Measurements from ENCODE around the gene CIB4.

Gene CIB4

DNA sequence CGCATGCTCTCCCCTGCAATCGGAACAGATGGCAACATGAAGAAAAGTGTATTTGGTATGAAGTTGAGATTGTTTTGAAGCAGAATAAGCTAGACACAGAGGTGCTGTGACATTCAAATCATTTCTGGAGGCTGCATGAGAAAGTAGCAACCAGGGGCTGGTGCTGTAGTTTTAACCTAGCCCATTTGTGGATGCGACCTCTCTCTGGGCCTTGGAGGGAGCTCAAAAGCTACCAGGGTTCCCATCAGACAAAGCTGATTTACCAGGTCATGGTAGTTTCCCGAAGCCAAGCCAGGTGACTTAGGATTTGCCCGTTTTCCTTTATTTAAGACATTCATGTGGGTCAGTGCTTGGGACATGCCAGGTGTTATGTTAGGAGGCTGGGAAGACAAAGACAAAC lies 77.5 kb downstream of the CIB4 start:
- DNase-seq: no peak

DNA sequence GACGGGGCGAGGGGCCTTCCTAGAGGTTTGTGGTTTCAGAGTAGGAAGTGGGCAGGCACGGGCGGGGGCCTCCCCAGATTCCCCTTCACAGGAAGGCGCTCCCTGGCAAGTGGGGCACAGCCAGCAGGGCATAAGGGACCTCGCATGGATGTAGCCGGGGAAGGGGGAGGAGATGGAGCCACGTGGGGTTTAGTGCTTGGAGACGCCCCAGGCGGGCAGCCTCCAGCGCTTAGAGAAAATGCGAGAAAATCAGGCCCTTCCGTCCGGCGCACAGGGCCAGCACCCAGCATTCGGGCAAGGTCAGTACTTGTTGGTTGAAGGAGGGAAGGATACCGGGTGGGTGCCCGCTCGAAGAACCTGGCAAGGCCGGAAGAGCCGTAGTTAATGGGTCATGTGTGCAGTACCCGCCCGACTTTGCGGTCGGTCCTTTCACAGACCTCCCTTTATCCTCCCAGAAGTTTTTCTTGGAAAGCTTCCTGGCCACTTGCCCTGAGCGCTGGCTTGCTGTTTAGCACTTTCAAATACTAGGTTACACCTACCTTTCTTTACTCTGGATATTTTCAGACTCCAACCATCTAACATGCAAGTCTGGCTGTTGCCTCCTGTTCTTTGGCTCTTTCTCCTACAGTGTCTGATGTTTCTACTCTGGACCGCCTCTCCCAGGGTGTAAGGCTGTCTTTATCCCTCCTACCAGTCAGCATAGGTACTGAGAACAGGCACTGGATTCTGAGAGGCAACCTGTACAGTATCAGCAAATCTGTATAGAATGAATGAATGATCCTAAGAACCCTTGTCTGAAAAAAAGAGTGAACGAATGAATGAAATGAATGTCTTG lies 78.1 kb downstream of the CIB4 start:
- DNase-seq: peak; percentile 7

DNA sequence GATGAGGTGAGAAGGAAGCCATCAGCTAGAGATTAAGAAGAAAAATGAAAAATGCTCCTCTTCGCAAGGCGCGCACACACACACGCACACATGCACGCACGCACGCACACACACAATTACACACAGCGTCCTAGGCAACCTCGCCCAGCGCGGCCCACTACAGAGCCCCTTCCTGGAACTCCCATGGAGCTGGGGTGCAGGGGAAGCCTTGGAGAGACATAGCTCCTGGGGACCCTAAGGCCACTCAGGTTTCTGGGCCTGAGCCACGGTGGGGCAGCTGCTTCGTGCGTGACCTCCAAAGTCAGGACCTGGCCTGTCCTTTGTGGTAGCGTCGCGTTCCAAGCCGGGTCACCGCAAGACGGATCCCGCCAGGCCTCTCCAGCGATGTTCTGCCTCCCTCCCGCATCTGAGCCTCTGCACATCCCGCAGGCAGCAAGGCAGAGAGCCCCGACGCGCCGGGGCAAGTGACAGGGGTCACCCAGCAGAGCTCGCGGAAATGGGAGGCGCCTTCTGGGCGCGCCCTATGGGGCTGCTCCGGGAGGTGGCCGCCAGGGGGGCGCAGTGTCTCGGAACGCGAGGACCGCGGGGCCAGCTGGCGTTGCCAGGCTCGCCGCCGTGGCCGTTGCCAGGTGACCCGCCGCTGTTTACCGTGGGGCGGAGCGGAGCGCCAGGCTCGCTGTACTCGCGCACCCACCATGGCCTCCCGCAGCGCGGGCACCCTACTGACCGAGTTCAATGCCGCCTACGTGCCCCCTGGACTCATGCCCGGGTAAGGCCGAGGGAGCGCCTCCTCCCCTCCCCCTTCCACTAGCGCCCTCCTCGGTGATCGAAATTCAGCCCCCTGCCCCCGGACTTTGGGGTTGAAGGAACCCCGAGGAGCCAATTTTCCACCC lies 79.0 kb downstream of the CIB4 start:
- DNase-seq: no peak

- DNase-seq: no peak
Observed at GRCh38 chr2:26561376-26561775, 79.8 kb downstream of the CIB4 start.

DNA sequence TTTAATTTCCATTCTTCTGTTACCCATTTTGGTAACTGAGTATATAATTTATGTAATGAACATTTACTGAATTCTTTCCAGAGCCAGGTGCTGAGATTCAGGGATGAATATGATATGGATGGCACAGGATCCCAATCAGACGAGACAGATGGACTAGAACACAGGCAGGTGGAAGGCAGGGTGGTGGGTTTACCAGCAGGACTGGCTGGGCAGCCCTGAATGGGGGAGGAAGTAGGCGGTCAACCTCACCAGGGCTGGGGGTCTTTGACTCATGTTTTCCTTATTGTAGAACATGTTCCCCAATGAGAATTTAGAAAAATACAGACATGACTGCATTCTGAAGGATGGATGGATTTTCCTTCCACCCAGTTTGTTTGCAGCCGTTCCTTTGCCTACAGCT lies 80.3 kb downstream of the CIB4 start:
- no peak for DNase-seq

DNA sequence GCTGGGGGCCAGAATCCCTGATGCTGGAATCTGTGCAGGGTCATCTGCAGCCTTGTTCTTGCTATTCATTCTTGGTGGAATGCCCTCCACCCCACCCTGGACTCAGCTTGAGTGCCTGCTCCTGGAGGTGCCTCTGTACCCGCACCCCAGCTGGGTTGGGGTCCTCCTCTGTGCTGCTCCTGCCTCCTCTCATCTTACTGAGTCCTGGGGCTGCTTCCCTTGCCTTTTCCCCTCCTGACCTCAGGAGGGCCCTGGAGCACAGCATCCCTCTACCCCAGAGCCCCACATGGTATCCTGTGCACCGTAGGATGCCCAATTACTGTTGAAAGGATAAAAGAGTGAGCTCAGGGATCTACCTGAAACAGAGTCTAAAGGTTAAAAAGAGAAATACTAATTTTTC lies 81.6 kb downstream of the CIB4 start:
- DNase-seq: no peak

DNA sequence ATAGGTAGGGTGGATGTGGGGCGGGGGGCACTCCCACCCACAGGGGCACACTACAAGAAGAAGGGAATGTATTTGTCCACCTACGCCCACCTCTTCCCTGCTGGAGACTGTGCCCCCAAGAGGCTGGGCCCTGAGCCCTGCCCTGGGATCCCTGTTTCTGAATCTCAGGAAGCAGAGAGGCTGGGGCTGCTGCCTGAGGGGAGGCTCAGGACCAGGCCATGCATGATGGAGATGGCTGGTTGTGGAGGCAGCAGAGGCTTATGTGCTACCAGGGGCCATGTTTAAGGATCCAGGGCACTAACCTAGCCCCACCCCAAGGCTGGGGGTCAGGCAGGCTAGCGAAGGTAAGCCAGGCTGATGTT lies 82.1 kb downstream of the CIB4 start:
- DNase-seq: no peak

GRCh38 chr2:26558271-26559043 lies 82.7 kb downstream of the CIB4 start:
- DNase-seq: peak; percentile 11

GRCh38 chr2:26557244-26557925 lies 83.8 kb downstream of the CIB4 start:
- DNase-seq: no peak

DNA sequence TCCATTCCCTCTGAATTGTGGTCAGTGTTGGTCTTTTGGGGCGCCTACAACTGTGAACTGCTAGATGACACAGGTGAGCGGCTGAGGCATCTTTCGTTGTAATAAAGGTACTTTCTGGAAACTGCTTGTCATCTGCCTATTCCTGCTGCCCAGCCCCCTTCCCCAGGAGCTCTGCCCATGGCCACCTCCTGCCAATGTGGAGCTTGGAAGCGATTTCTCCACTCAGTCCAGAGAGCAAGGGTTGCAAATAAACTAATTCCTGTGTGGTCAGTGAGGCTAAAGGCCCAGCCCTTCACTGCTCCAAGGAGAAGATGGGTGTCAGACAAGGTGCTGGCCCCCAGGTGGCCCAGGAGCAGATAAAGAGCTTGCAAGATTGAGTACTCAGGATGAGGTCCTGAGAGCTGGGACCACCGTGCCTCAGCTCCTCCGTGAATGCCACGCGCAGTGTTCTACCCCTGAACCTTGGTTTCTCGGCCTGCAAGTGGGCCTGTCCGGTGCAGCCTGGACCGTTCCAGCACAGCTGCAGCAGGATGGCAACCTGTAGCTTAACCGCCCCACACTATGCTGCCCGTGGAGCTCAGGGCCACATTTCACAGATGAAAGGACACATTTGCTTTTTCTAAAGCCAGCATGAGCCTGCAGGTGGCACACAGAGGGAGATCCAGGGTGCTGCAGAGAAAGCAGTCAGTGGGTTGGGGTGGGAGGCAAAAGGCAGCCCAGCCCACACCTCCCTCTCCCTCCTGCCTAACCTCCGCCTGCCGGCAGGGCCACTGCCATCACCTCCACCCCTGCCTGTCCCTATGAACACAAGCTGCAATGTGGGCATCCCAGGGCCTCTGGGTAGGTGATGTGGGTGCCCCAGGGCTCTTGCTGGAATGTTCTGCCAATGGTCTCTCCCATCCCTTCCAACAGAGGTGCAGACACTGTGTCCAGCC lies 84.6 kb downstream of the CIB4 start:
- DNase-seq: no peak

DNA sequence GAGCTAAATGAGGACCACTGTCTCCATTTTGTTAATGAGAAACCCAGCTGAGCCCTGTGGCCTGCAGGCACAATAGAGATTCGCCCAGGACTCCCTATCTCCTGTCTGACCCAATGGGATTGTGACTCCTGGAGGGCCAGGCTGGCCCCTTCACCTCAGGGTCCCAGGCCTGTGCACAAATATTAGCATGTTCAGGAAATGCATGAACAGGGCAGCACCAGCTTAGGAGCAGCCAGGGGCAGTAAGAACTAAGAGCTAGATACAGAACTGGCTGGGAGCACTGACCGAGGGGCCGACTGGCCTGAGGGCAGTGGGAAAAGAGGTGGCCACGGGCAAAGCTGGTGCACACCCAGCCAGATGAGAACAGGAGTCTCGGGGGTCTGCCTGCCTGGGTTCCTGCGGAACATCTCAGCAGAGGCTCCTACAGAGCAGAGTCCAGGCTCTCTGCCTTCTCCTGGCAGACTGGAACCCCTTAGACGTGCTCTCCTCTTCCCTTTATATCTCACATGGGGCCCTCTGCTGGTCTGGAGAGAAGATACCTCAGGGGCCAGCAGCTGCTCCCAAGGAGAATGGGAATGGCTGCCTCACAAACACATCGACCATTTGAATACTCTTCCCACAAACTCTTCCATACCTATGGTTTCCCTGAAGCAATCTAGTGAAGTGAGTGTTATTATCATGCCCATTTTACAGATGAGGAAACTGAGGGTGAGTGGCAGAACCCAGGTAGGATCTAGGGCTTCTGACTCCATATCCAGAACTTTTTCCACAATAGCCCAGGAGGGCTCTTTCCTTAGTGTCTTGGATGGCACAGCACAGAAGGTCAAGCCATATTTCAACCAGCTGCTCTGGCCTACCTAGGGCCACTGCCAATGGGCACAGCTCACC lies 85.7 kb downstream of the CIB4 start:
- DNase-seq: no peak

DNA sequence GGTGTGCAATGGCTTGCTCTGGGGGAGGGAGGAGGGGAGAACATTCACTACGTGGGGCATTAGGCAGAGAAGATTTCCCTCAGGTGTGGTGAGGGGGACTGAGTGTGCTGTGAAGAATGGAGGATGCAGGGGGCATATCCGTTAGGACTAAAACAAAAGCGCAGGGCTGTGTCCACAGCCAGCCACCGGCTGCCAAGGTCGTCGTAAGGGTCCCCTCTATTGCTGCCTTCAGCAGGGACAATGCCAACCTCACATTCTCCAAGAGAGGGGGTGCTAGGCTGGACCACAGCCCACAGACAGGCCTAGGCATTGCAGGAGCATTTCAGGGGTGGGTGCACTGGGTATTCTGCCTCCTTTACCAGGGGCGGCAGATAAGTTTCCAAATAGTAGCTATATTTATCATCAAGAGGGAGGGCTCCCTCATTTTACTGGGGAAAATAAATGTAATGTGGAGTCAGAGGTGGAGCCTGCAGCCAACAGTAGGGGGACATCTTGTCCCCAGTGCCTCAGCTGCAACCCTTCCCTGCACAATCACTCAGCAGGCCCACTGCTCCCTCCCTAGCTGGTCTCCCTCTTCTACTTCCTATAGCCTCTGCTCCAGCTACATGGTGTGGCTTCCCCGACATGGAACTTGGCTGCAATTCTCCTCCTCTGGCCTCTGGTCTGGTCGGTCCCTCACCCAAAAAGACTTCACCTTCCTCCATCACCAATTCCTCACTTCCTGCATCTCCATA lies 88.4 kb downstream of the CIB4 start:
- no peak for DNase-seq

- no peak for DNase-seq
Observed at GRCh38 chr2:26550276-26551015, 90.7 kb downstream of the CIB4 start.

DNA sequence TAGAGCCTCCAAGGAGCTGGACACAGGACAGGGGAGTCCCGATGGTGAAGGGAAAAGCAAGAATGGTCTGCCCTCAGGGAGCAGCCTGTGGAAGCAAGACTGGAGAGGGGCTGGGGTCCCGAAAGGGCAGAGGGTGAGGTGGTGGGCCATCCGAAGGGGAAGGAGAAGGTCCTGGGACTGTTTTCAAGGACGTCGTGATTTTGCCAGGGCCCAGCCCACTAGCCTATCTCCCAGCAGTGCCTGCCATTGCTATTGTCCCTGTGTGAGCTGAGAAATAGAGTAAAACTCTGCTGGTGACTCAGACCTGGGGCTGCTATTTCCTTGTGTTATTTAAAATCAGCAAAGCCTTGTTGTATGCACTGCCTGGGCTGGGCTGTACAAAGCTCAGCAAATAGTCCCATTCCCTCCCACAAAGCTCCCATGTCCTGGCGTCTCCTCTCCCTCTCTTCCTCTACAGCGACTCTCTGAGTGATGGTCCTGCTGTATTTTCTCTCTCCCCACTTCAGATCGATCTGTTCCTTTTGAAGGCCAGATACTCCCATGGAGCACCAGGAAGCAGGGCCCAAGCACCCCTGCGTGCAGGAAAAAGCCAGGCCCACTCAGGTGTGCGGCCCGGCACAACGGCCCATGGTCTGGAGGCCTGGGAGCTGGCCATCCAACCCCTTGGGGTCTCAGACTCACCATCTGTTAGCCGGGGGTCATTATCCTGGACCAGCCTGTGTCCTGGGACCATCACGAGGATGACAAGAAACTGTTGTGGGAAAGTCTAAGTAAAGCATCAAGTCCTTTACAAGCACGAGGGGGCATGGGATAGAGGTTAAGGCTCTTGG lies 98.3 kb downstream of the CIB4 start:
- no peak for DNase-seq

- DNase-seq: no peak
Observed at GRCh38 chr2:26542194-26542455, 99.0 kb downstream of the CIB4 start.

GRCh38 chr2:26541401-26542193 lies 99.6 kb downstream of the CIB4 start:
- DNase-seq: no peak

- DNase-seq: no peak
Observed at GRCh38 chr2:26540961-26541360, 100.2 kb downstream of the CIB4 start.

GRCh38 chr2:26540306-26540705 lies 100.9 kb downstream of the CIB4 start:
- DNase-seq: no peak

All from fibroblast of upper back skin (primary cell).